NCI-H187 (cell line): ENCODE data around the gene PPEF2.

ENCODE experiments used
- DNase-seq, 2 experiments: peaks; one replicate each; lab custom pipeline; 2025; lab: John Stamatoyannopoulos, UW

Gene PPEF2

DNA sequence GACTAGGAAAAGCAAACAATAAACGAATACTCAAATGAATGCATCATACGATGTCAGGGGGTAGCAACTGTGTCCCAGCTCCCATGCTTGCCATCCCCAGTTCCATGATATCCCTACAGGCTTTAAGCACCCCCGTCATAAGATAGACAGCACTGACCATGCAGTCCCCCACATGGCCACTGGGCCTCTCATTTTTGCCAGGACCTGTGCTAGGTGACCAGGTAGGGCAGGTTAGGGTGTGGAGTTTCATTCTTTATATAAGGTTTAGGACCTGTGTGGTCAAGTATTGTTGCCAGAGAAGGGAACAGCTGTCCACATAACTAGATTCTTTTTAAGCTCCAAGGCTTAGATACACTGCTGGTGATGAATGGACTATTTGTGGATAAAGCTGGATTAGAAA lies 9.7 kb downstream of the PPEF2 start:
- no peak for DNase-seq

DNA sequence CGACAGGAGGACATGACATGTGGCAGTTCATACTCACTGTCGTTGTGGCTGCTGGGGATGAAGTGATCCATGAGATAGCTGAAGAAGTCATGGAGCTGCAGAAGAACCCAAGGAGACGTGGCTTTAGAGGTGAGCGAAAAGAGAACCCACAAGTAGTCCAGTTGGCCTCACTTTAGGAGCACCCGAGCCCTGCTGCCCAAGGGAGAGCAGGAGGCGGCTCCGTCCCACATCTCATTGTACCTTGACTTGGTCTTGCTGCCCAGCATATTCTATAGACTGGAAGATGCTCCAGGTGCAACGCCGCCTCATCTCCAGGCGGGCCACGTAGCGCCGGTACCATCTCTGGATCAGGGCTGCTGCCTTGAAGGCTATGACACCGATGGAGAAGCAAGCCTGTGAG lies 10.6 kb downstream of the PPEF2 start:
- no peak for DNase-seq

DNA sequence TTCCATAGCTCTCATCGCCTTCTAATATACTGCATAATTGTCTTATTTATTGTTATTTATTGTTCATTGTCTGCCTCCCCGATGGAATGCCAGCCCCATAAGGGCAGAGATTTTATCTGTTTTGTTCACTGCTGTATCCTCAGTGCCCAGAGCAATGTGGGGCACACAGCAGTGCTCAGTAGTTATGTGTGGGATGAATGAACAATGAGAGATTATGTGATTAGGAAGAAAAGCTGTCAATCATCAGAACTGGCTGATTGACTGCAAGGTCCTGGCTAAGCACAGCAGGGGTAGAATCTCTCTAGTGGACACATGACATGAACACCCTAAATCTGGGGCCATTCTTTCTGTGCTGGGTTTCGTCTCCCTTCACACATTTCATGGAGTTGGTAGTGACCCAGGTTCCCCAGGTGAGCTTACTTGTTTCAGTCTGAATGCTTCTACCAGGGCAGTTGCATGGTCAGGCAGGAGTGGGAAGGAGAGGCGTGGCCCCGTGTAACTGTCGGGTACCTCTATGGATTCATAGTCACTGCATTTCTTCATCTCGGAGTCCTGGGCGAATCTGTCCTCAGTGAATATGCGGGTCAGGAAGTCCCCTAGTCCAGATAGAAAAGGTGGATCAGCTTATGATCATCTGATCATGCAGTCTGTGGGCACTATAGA lies 12.6 kb downstream of the PPEF2 start:
- DNase-seq = no peak

DNA sequence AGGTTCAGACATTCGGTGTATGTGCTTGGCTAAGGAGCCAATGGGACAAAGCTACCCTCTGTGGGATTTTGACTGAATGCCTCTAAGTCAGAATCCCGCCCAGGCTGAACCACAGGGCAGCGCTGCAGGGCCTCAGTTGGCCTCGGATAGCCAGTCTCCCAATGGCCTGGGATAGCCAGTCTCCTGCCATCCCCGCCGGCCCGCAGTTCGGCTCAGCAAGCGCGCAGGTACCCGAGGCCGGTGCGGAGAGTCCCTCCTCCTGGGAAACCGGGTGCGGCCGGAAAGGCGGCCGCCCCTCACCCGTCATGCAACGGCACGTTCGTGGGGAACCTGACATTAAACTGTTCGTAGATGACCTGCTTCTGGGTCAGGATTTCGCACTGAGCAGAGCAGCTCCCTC lies 16.1 kb downstream of the PPEF2 start:
- DNase-seq = no peak

DNA sequence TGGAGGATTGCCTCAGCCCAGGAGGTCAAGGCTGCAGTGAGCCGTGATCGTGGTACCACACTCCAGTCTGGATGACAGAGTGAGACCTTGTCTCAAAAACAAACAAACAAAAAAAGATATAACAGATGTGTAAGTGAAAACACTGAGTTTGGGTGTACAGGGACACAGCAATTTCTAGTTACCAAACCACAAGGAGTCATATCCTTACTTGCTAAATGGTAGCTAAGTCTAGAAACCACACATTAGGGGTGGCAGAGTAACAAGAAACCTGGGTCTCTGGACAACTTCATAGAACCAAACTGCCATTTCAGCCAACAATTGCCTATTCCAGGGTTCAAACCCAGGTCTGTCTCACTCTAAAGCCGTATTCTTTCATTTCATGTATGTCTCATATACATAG lies 20.8 kb downstream of the PPEF2 start:
- no peak for DNase-seq

DNA sequence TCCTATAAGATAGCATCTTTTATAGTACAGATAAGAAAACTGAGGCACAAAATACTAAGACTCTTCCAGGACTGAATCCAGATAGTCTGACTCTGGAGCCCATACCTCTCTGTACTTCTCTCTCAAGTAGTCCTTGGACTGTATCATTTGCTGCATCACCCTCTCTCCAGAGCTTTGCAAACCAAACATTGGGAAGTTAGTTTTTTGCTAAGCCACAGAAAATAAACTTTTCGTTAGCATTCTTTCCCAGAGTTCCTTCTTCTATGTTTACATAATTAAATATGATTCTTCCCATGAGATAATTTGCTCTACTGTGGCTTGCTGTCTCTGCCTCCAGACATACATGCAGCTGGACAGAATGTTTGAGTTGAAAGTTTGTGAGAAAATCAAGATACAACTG lies 22.0 kb downstream of the PPEF2 start:
- no peak for DNase-seq

DNA sequence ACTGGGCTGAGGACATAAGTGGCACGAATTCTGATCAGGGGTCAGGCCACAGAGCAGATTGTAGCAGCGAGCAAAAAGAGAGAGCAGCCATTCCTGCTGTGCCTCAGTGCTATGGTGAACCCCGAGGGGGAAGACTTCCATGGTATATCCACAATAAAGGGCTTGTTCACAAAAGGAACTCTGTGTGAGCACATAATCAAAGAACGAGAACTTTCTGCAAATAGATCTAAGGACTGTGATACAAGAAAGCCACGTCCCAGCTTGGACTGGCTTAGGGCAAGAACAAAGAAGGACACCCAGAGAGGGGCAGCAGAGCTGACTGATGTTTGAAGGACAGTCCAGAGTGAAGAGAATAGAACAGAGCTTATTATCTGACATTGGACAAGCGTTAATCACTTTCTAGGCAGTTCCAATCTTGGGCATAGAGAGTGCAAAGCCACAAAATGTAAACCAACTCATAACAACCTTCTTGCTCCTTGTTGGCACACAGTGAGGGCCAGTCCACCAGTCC lies 24.0 kb downstream of the PPEF2 start:
- no peak for DNase-seq

DNA sequence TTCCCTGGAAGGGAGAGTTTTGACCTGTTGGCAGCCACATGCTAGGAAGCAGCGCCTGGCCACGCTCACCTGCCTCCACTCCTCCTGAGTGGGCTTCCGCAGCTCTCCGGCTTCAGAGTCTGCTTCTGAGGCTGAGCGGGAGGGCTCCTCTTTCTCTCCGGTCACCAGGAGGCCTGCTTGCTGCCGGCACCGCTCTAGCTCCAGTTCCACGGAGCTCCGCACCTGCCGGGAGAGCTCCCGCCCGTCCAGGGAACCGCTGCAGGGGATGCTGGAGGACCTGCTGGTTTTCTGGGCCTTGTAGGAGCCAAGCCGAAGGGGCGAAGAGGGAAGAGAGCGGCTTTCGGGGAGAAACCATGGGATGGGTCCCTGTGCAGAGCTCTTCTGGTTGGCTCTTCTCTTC lies 26.0 kb downstream of the PPEF2 start:
- no peak for DNase-seq

DNA sequence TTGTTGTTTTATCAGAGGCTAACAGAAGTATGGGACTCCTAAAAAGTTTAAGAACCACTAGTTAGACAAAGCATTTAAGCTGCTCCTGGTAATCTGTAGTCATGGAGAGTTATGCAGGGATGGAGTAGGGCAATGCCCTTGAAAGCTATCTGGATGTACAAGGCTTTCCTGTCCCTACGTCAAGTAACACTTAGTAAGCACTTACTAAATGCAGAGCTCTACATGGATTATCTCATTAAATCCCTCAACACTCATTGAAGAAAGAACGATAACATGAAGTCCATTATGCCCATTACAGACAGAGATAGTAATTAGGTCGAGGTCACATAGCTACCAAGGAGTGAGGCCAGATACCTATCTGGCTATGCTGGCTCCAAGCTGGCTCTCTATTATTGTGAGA lies 33.2 kb downstream of the PPEF2 start:
- DNase-seq = no peak

DNA sequence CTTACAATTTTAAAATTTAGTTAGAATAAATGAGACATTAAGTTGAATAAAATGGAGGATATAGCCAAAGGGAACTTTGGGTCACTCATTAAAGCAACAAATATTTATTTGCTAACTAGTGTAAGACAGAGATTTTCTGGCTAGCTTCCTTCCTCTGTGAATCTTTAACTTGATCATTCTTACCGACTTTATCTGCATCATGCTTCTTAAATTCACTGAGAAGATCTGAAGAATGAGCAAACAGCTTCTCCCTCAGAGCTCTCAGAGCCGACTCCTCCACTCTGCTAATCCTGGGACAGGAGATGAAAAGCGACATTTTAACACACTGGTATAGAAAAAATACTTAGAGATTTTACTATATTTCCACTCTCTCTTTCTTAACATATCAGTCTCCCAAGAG lies 35.1 kb downstream of the PPEF2 start:
- no peak for DNase-seq

DNA sequence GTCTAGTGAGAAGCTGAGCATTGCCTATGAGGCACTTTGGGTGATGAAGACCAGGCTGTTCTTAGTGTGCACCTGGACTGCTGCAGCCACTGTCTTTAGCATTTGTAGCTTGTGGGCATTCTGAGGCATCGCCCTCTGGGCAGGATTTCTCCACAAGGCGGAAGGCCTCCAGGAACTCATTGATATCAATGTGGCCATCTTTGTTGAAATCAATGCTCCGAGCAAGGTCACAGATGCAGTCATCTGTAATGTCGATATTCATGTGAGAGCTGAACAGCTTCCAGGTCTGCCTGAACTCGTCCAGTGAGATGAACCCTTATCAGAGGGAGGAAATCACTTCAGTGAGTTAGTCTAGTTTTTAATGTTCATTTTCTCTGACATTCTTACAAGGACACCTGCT lies 41.6 kb downstream of the PPEF2 start:
- DNase-seq = no peak

DNA sequence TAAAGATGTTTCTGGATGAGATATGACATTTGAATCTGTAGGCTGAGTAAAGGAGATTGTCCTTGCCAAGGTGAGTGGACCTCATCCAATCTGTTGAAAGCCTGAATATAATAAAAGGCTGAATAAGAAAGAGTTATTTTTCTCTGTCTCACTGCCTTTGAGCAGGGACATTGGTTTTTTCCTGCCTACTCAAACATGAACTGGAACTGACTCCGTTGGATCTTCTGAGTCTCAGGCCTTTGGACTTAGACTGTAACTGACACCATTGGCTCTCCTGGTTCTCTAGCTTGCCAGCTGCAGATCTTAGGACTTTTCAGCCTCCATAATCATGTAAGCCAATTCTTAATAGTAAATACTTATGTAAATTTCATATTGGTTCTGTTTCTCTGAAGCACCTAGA lies 43.5 kb downstream of the PPEF2 start:
- no peak for DNase-seq

DNA sequence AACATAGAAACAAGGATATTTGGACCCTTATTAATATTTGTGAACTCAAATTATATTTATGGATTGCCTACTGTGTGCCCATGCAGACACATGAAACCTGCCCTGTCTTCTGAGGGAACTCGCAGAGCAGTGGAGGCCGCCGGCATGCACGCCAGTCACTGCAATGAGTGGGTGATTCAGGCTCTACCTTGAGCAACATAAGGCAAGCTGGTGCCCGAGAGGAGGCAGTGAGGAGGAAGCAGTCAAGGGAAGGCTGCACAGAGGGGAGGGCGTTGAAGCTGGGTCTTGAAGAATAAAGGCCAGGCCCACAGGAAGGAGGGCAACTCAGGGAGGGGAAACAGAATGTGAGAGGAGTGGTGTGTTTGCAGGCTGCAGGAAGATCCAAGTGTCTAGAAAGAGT lies 52.8 kb downstream of the PPEF2 start:
- no peak for DNase-seq

DNA sequence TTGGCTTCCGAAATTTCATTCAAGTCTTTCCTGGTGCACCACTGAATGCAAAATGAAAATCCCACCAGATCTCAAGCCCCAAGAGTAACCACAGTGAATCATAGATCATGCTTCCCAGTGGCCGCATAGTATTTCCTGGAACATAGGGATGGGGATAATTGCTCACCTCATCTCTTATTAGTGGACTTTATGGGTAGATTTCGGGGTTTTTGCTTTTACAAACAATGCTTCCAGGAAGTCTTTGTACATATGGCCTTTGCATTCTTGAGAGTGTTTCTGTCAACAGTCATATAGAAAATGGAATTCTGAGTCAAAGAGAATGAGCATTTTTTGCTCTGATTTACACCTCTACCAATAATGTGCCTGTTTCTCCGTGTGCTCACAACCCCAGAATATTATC lies 53.4 kb downstream of the PPEF2 start:
- DNase-seq = no peak

DNA sequence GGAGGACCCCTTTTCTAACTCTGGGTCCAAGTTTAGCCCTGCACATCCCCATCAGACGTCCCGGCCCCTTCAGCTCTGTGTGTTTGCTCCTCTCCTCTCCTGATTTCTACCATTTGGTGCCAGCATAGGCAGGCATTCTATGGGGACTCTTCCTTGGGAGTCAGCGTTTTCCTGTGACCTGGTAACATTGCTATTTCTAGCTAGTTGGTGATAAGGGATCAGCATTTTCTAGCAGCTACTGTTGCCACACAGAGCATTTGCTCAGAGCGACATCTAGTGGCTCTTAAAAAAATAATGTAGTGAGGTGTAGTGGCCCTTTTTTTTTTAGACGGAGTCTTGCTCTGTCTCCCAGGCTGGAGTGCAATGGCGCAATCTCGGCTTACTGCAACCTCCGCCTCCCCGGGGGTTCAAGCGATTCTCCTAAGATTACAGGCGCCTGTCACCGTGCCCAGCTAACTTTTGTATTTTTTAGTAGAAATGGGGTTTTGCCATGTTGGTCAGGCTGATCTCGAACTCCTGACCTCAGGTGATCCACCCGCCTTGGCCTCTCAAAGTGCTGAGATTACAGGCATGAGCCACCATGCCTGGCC lies 54.0 kb downstream of the PPEF2 start:
- peak; percentile 19 to 59 for DNase-seq

DNA sequence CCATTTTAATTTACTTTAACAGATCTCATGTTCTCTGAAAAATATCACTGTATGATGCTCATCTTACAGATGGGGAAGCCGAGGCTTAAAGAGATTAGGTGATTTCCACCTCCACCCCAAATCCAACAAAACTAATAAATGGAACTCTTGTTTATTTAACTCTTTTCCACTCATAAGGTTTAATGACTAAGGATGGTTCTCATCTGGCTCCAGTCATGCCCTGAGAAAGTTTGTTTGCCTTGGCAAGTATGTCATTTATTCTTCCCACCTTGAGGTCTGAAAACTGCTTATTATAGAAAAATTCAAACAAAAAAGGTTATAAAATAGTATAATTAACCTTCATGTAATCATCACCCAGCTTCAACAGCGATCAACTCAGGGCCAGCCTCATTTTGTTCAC lies 56.3 kb downstream of the PPEF2 start:
- no peak for DNase-seq

DNA sequence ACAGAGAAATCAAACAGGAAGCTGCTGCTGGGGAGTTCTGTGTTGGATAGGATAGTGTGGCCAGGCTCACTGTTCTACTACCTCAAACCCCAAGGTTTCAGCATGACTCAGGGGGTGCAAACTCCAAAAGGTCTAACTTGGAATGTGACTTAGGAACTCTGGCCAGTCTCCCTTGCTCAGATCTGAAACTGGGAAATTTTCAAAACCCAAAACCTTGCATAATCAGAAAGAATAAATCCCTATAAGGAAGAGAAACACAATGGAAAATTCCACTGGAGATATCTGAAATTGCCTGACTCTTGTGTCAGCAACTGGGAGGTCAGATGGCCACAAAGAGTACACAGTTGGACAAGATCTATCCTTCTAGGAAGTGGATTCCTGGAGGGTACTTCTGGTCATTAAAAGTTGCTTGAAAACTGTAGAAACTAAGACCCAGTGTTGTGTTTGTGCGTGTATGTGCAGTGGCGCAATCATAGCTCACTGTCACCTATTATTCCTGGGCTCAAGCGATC lies 58.0 kb downstream of the PPEF2 start:
- no peak for DNase-seq

DNA sequence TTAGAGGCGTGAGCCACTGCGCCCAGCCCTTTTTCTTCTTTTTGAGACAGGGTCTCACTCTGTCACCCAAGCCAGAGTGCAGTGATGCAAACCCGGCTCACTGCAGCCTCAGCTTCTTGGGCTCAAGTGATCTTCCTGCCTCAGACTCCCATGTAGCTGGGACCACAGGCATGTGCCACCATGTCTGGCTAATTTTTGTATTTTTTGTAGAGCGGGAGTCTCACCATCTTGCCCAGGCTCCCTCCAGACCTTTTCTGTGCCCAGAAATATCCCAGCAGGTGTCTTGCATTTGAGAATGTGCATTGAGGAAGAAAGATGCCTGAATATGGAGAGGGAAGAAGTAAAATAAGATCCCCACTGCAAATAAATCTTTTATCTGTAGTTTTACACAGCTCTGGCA lies 58.7 kb downstream of the PPEF2 start:
- DNase-seq = no peak

DNA sequence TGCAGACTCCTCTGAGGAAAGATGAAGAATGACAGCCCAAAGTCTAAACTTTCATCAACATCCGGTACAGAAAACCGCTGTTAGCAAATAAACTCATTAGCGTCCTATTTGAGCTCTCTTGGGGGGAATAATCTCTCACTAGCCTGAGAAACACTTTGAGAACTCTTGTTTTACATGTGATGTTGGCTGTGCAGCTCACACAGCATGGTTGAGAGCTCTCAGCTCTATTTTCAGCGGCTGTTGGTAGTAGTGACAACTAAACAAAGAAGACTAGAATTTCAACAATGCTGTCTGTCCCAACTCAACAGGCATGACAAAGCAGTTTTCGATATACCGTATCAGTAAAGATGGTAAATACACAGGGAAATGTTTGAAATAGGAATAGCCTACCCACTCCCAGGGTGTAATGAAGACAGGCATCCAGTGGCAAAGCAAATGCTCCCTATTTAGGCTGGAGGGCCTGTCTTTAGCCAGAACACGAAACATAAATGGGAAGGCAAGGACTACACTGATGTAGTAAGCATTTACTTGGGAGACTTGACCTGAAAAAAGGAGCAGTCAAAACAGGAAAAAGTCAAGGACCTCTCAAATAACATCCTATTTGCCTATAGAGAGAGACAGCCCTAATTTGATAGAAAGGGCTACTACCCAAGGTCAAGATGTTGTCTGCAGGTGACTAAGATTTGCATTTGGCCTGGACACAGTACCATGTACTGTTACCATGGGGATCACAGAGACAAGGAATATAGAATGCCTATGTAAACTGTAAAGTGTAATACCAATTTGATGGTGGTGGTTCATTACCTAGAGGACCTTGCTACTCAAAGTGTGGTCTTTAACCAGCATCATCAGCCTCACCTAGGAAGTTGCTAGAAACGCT lies 60.4 kb downstream of the PPEF2 start:
- no peak for DNase-seq

DNA sequence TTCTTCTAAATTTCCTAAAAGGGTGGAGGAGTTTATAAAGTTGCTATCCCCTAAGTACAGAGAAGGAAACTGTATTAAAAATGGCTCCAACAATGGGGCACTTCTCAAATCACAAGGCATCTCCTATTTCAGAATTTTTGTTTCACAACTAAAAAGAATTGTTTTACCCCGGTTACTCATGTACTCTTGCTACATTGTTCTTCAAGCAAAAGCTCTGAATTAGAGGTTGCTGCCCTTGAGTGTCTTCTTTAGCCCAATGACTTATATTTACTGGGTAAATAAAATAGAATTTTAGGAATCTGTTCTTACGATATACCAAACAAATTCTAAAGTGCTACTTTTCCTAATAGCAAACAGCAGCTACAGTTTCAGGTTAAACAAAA lies 67.5 kb downstream of the PPEF2 start:
- no peak for DNase-seq

DNA sequence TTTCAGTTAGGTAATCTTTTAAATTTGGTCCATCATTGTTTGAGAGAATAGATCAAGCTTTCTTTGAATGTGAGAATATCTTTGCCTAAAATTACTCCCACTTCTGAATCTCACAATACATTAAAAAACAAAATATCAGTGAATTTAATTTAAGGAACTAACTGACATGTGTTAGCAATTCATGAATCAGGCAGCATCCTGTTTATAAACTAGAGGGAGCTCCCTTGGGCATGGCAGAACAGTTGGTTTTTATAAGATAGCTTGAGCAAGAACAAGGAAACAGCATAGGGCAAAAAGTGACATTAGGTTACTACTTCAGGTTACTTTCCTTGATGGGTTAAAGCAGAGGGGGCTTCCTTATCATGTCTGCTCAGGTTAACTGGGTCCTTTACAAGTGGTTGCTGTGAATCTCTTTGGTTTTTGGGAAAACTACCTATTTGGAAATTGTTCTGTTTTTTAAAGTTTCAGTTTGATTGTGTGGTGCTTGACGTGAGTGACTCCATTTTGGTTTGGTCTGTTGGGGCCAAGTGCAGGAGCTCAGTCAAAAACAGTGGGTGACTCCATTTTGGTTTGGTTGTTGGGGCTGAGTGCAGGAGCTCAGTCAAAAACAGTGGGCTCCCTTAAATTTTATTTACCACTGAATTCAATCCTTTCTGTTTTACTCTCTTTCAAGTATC lies 68.0 kb downstream of the PPEF2 start:
- no peak for DNase-seq

DNA sequence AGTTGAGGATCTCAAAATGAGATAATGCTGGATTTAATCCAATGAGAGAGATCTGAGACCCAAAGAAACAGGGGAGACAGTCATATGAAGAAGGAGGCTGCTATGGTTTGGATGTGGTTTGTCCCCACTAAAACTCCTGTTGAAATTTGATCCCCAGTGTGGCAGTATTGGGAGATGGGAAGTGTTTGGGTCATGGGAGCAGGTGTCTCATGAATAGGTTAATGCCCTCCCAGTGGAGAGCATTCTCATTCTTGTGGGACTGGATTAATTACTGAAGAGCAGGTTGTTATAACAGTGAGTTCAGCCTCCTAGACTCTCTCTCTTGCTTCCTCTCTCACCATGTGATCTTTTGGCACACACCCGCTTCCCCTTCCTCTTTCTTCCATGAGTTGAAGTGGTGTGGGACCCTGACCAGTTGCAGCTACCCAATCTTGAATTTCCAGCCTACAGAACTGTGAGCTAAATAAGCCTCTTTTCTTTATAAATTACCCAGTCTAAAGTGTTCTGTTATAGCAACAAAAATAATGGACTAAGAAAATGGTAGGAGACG lies 70.3 kb downstream of the PPEF2 start:
- no peak for DNase-seq
